ENCODE data around the gene FGD4. TPM values are rescaled to one million over a fixed set of nuclear protein-coding genes. Genes with fewer than 3 reads are reported as not detected.

The FGD4 gene
- total RNA-seq: 5.2 and 5.8 TPM in 2 replicates

GRCh38 chr12:32399370-32400113 lies at the start of gene FGD4:
FGD4 (plus strand) TSS chr12:32399558.

DNA sequence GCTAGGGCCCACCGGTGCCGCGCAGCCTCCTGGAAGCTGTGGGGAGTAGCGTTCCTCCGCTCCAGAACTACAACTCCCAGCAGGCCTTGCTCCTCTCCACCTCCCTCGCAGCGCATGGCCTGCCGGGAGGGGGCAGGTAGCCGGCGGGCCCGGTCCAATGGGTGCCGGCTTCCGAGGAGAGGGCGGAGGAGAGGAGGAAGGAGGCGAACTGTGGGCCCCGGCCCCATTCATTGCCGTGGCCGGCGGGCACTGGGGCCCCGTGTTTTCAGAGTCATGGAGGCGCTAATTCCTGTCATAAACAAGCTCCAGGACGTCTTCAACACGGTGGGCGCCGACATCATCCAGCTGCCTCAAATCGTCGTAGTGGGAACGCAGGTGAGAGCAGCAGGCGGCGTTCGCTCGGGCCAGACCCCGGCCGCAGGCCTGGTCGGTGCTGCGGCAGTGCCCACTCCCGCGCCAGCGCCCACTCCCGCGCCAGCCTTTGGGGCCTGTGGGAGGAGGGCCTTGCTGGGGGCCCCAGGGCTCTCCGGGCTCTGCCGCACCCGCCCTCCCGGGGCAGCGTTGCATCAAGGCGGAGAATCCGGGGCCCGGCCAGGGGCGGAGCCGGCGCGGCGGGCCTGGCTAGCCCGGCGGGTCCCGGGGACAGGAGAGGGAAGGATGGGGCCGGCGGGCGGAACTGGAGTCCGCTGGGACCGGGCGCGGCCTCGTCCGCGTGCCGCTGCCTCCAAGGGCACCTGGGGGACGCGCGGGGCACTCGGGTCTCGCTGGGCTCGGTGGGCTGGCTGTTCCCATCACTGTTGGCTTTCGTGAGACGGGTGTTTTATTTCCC lies 279.9 kb downstream of the FGD4 start, which contains the start of gene DNM1L:
Gene DNM1L (plus strand): TSS at position 211 of the 829 bp plus-strand sequence. CDS start 63 bp downstream, at position 274.

Data from myometrial cell (primary cell).